ENCODE results near the gene HECW1. TPM values are rescaled to one million over a fixed set of nuclear protein-coding genes. Genes with fewer than 3 reads are reported as not detected.

HECW1 gene
- total and polyA plus RNA-seq, 8 donors: 0.04 to 0.69 (median 0.12) TPM; not detected in 5

- no peaks in the 10 kb centered on the region for H3K9me3 ChIP-seq
- FAIRE-seq (no peak), ATAC-seq (no peak), DNase-seq (no peak)
- 82 to 83% methylated on average over 5 of the region's 5 CpGs for WGBS, 2 donors
- H3K4me3 ChIP-seq: no peak overlapping the region
- no peaks in the 10 kb centered on the region for H3K4me1 ChIP-seq
- intact Hi-C loops (cut with DNase I): no loop called here
- no peak overlapping the region for H3K27ac ChIP-seq
- H3K27me3 ChIP-seq: no peaks in the 10 kb centered on the region
- TF ChIP-seq CTCF (IDR thresholded peaks at IDR 0.05): no peak
- H3K36me3 ChIP-seq: no peaks in the 10 kb centered on the region
Measured at GRCh38 chr7:43290978-43291377, 178.5 kb downstream of the HECW1 start.

- Histone ChIP-seq H3K4me1 (no peaks in the 10 kb centered on the region), H3K4me3 (no peak overlapping the region), H3K9me3 (no peaks in the 10 kb centered on the region), H3K27me3 (no peaks in the 10 kb centered on the region), H3K27ac (no peak overlapping the region), H3K36me3 (no peaks in the 10 kb centered on the region)
- no peak for ATAC-seq
- intact Hi-C loops (cut with DNase I): no loop called here
- DNase-seq: no peak
- no peak for FAIRE-seq
- 61 to 69% methylated on average over 3 of the region's 3 CpGs for WGBS, 2 donors
- TF ChIP-seq CTCF (IDR thresholded peaks at IDR 0.05): no peak
Measured at GRCh38 chr7:43291789-43292188, 179.3 kb downstream of the HECW1 start.

- ATAC-seq (no peak), FAIRE-seq (no peak), DNase-seq (no peak)
- intact Hi-C loops (cut with DNase I): no loop called here
- H3K36me3 ChIP-seq: no peaks in the 10 kb centered on the region
- no peak overlapping the region for H3K4me3 ChIP-seq
- WGBS, 2 donors: 65 to 79% methylated on average over 1 of the region's 1 CpG
- no peaks in the 10 kb centered on the region for H3K9me3 ChIP-seq
- no peak for TF ChIP-seq CTCF (IDR thresholded peaks at IDR 0.05)
- no peak overlapping the region for H3K27ac ChIP-seq
- H3K4me1 ChIP-seq: no peaks in the 10 kb centered on the region
- H3K27me3 ChIP-seq: no peaks in the 10 kb centered on the region
Measured at GRCh38 chr7:43292384-43292783, 179.9 kb downstream of the HECW1 start.

- no peaks in the 10 kb centered on the region for H3K9me3 ChIP-seq
- intact Hi-C loops (cut with DNase I): no loop called here
- no peaks in the 10 kb centered on the region for H3K36me3 ChIP-seq
- no peak for TF ChIP-seq CTCF (IDR thresholded peaks at IDR 0.05)
- no peak overlapping the region for H3K4me3 ChIP-seq
- DNase-seq (no peak), FAIRE-seq (no peak), ATAC-seq (peak in 2 of 4 donors; percentile 38 to 49)
- H3K27me3 ChIP-seq: no peaks in the 10 kb centered on the region
- no peak overlapping the region for H3K27ac ChIP-seq
- no peaks in the 10 kb centered on the region for H3K4me1 ChIP-seq
- 43 to 47% methylated on average over 5 of the region's 5 CpGs for WGBS, 2 donors
Measured at GRCh38 chr7:43294080-43294630, 181.7 kb downstream of the HECW1 start.

GRCh38 chr7:43295429-43295828 lies 183.0 kb downstream of the HECW1 start:
- TF ChIP-seq CTCF (IDR thresholded peaks at IDR 0.05): no peak
- no peaks in the 10 kb centered on the region for H3K36me3 ChIP-seq
- no peak overlapping the region for H3K4me3 ChIP-seq
- no peaks in the 10 kb centered on the region for H3K4me1 ChIP-seq
- ATAC-seq: no peak
- H3K27ac ChIP-seq: no peak overlapping the region
- H3K27me3 ChIP-seq: no peaks in the 10 kb centered on the region
- intact Hi-C loops (cut with DNase I): no loop called here
- no peak for DNase-seq
- H3K9me3 ChIP-seq: no peaks in the 10 kb centered on the region
- 66 to 70% methylated on average over 3 of the region's 3 CpGs for WGBS, 2 donors
- FAIRE-seq: no peak

Measured in pancreas (tissue), 10 donors.